Measurements from ENCODE around the gene FOXC1. TPM values are rescaled to one million over a fixed set of nuclear protein-coding genes. Genes with fewer than 3 reads are reported as not detected.

The FOXC1 gene
- total RNA-seq, 1 experiment from 2014 or later, result not detected

DNA sequence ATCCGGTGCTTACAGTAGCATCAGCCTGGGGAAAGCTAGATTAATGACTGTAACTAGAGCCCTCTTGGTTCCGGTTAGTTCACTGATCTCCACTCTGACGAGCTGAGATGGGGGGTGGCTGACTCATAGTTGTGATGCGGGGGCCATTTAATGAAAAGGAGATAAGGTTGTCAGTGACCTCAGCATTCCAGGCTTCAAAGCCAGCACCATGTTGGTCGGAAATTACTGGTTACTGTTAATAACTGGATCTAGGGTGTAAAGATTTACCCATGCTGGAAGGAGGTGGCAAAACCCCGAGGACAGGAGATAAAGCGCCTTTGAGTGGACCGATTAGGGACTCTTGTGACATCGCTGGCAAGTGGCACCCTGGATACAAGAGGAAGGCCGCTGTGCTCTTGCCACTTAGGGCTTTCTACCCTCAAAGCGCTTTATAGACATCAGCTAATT, 21.1 kb downstream of the FOXC1 start:
- WGBS (ENCODE audit: extremely low coverage, insufficient read length, low lambda C conversion rate), result no CpG with 5 or more reads among the region's 11 CpGs
- Mint-ChIP-seq H3K27ac (no peak overlapping the region; a peak in 1 of 7 replicates), H3K4me1 (peaks cover 0 to 3% of the 10 kb centered on the region in 2 experiments; a peak in 1 of 4 replicates), H3K9me3 (no peaks in the 10 kb centered on the region; a peak in 1 of 5 replicates), H3K4me3 (no peak overlapping the region), H3K36me3 (ENCODE audit: insufficient read depth in 1 of 3, low read depth in 3 of 3) (no peaks in the 10 kb centered on the region), H3K27me3 (ENCODE audit: low read depth) (peaks cover 93% of the 10 kb centered on the region)
- Histone ChIP-seq H3K27me3 (ENCODE audit: insufficient read depth, low read length) (peaks cover 26% of the 10 kb centered on the region), H2AK5ac (ENCODE audit: insufficient read length, low read length) (no peak overlapping the region), H3K14ac (ENCODE audit: insufficient read depth, low read length) (no peak overlapping the region), H3K56ac (ENCODE audit: insufficient read length, low read depth, low read length) (no peak overlapping the region), H3T11ph (ENCODE audit: low read length) (no peak overlapping the region), H3K23ac (ENCODE audit: insufficient read length, low read depth, low read length) (no peak overlapping the region), H2BK20ac (ENCODE audit: low read depth, low read length, poor library complexity, severe bottlenecking) (no peak overlapping the region), H3K79me2 (ENCODE audit: insufficient read depth, low read length) (no peaks in the 10 kb centered on the region), H3K4ac (ENCODE audit: low read depth, low read length) (no peak overlapping the region), H3K4me2 (ENCODE audit: insufficient read depth, insufficient read length, low read length) (no peak overlapping the region), H4K91ac (ENCODE audit: insufficient read length, low read depth, low read length) (no peak overlapping the region), H2BK120ac (ENCODE audit: low read depth, low read length, poor library complexity, severe bottlenecking) (no peak overlapping the region), H2BK5ac (ENCODE audit: insufficient read length, low read length) (no peak overlapping the region), H2BK12ac (ENCODE audit: insufficient read length, low read depth, low read length) (no peak overlapping the region), H3K4me1 (ENCODE audit: insufficient read depth, low read length) (no peaks in the 10 kb centered on the region), H4K8ac (replicated peaks; ENCODE audit: insufficient read length, low read depth, low read length) (no peak overlapping the region), H2BK15ac (ENCODE audit: low read depth, low read length) (no peak overlapping the region), H3K9me3 (ENCODE audit: control insufficient read depth, low read depth, low read length) (no peaks in the 10 kb centered on the region), H3K27ac (ENCODE audit: insufficient read length, low read depth, low read length) (no peak overlapping the region), H3K18ac (ENCODE audit: insufficient read length, low read depth, low read length) (no peak overlapping the region), H4K5ac (ENCODE audit: insufficient read length, low read depth, low read length) (no peak overlapping the region), H3K9ac (ENCODE audit: extremely low read depth, insufficient read length, low read length) (no peak overlapping the region), H3K23me2 (ENCODE audit: insufficient read length, low read depth, low read length, poor library complexity, severe bottlenecking) (no peaks in the 10 kb centered on the region), H2AFZ (ENCODE audit: low read length) (no peak overlapping the region), H4K20me1 (ENCODE audit: control insufficient read depth, insufficient read depth, insufficient read length) (no peaks in the 10 kb centered on the region), H3K79me1 (ENCODE audit: insufficient read depth, low read depth, low read length, poor library complexity, severe bottlenecking) (no peaks in the 10 kb centered on the region)
- no peak for DNase-seq
- TF ChIP-seq, protein P1, sequence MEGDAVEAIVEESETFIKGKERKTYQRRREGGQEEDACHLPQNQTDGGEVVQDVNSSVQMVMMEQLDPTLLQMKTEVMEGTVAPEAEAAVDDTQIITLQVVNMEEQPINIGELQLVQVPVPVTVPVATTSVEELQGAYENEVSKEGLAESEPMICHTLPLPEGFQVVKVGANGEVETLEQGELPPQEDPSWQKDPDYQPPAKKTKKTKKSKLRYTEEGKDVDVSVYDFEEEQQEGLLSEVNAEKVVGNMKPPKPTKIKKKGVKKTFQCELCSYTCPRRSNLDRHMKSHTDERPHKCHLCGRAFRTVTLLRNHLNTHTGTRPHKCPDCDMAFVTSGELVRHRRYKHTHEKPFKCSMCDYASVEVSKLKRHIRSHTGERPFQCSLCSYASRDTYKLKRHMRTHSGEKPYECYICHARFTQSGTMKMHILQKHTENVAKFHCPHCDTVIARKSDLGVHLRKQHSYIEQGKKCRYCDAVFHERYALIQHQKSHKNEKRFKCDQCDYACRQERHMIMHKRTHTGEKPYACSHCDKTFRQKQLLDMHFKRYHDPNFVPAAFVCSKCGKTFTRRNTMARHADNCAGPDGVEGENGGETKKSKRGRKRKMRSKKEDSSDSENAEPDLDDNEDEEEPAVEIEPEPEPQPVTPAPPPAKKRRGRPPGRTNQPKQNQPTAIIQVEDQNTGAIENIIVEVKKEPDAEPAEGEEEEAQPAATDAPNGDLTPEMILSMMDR (conservative IDR thresholded peaks at IDR 0.05), result no peak

All from H9 (cell line).